COLO668 (cell line): ENCODE measurements around the gene PRDX3.
"Not testable (repeated sequence)": the region's sequence is repeated elsewhere in the genome, so short reads cannot be mapped to it uniquely, and the experiment has no call there.

Experiments
- DNase-seq: peaks from one replicate; lab custom pipeline; 2025; ENCODE audit not compliant: unreplicated experiment; lab: John Stamatoyannopoulos, UW

Gene PRDX3

GRCh38 chr10:119165171-119166117 is 13.2 kb downstream of the PRDX3 start, which contains the start of gene SFXN4:
SFXN4 (minus strand) TSS chr10:119165714; CDS start chr10:119165647, 67 bp downstream.
- DNase-seq, result peak; percentile 85

GRCh38 chr10:119162452-119163092 is 16.0 kb downstream of the PRDX3 start:
- DNase-seq, result no peak

GRCh38 chr10:119161680-119162451 is 16.7 kb downstream of the PRDX3 start:
- DNase-seq, result no peak

GRCh38 chr10:119159332-119159731 is 19.3 kb downstream of the PRDX3 start:
- DNase-seq, result no peak

- DNase-seq, result no peak
Measured at GRCh38 chr10:119153661-119154060, 25.0 kb downstream of the PRDX3 start.

- DNase-seq, result no peak
Measured at GRCh38 chr10:119153041-119153440, 25.6 kb downstream of the PRDX3 start.

GRCh38 chr10:119151601-119152000 is 27.0 kb downstream of the PRDX3 start:
- not testable (repeated sequence) for DNase-seq

- no peak for DNase-seq
Measured at GRCh38 chr10:119149729-119150128, 28.9 kb downstream of the PRDX3 start.

GRCh38 chr10:119149157-119149556 is 29.5 kb downstream of the PRDX3 start:
- no peak for DNase-seq

- no peak for DNase-seq
Measured at GRCh38 chr10:119143657-119144056, 35.0 kb downstream of the PRDX3 start.

- no peak for DNase-seq
Measured at GRCh38 chr10:119140603-119141245, 37.9 kb downstream of the PRDX3 start.

- peak; percentile 2 for DNase-seq
Measured at GRCh38 chr10:119139464-119140067, 39.0 kb downstream of the PRDX3 start.

- no peak for DNase-seq
Measured at GRCh38 chr10:119138346-119139306, 40.0 kb downstream of the PRDX3 start.

GRCh38 chr10:119137878-119138277 is 40.7 kb downstream of the PRDX3 start:
- DNase-seq, result not testable (repeated sequence)

- no peak for DNase-seq
Measured at GRCh38 chr10:119136084-119136483, 42.5 kb downstream of the PRDX3 start.

- no peak for DNase-seq
Measured at GRCh38 chr10:119135513-119135881, 43.1 kb downstream of the PRDX3 start.

GRCh38 chr10:119133949-119134348 is 44.7 kb downstream of the PRDX3 start:
- no peak for DNase-seq

- no peak for DNase-seq
Measured at GRCh38 chr10:119132521-119133345, 45.9 kb downstream of the PRDX3 start.
